ENCODE results near the gene CACNA1D.

The CACNA1D gene

DNA sequence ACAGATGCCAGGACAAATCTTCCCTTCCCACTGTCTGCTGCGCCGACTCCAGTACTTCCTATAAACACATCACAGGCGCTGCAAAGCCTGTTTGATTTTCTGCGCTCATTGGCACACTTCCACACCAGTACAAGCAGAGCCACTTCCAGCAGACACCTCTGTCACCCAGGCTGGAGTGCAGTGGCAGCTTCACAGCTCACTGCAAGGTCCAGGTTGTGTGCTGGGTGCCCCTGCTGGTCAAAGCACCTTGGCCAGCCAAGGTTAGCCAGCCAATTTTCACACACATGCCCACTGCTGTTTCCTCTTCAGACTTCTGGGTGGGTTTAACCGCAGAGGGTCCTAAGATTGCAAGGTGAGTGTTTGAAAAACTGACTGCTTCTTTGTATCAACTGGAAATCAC is 346.9 kb downstream of the CACNA1D start:
- Mint-ChIP-seq H3K36me3 (no peaks in the 10 kb centered on the region), H3K4me3 (no peak overlapping the region), H3K4me1 (no peaks in the 10 kb centered on the region), H3K27me3 (peaks cover 24% of the 10 kb centered on the region), H3K9me3 (no peaks in the 10 kb centered on the region), H3K27ac (no peak overlapping the region)

- H3K36me3 Mint-ChIP-seq, result no peaks in the 10 kb centered on the region
- H3K4me1 Mint-ChIP-seq, result peaks cover 5% of the 10 kb centered on the region
- H3K4me3 Mint-ChIP-seq, result no peak overlapping the region
- peaks cover 31% of the 10 kb centered on the region for H3K27me3 Mint-ChIP-seq
- no peaks in the 10 kb centered on the region for H3K9me3 Mint-ChIP-seq
- H3K27ac Mint-ChIP-seq, result no peak overlapping the region
These were observed 348.2 kb downstream of the CACNA1D start for GRCh38 chr3:53842436-53843194.

DNA sequence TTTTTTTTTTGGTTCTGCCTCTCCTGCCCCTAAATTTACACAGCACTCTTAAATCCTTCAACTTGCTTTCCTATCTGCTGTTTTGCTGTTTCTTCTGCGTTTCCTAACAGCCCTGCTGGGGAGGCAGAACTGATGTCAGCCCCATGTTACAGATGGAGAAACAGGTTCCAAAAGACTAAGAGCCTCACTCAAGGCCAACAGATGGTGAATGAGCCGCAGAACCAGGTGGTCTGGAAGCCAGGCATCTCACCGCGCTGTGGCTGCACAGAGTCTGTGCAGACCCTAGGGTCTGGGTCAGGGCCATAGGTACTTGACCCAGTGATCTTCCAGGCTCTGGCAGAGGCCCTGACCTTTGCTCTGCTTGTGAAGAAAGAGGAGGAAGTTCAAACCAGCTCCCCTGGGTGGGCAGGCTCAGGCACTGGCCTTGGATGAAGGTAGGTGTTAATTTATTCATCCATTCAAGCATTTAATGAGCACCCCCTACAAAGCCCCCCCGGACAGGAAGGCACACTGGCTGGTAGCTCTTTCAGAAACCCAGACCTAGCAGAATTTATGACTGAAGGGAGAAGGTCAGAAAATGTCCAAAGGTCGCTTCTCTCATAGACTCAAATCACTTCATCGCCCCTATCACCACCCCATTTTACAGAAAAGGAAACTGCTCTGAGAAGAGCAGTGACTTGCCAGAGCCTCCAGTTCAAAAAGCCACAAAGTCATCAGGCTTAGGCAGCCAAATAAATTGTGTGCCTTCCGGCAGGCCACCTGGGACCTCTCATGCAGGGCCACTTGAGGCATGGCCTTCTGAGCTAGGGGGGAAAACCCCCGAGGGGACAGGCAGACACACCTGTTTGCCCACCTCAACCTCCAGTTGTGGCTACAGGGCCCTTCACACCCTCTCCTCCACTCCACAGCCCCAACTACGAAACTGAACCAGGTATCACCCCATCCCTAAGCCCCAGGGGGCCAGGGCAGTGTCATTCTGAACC is 349.1 kb downstream of the CACNA1D start:
- no peak overlapping the region for H3K27ac Mint-ChIP-seq

GRCh38 chr3:53844262-53845102 is 350.1 kb downstream of the CACNA1D start:
- H3K27me3 Mint-ChIP-seq, result peaks cover 37% of the 10 kb centered on the region
- no peaks in the 10 kb centered on the region for H3K36me3 Mint-ChIP-seq
- H3K27ac Mint-ChIP-seq, result no peak overlapping the region
- peak overlapping the region; percentile 52 for H3K4me3 Mint-ChIP-seq
- H3K4me1 Mint-ChIP-seq, result peaks cover 5% of the 10 kb centered on the region
- no peaks in the 10 kb centered on the region for H3K9me3 Mint-ChIP-seq

More for the DNA sequence above, 349.1 kb downstream of the CACNA1D start:
- Mint-ChIP-seq H3K27me3 (peaks cover 32% of the 10 kb centered on the region), H3K9me3 (no peaks in the 10 kb centered on the region), H3K4me3 (no peak overlapping the region), H3K4me1 (peaks cover 5% of the 10 kb centered on the region), H3K36me3 (no peaks in the 10 kb centered on the region)

DNA sequence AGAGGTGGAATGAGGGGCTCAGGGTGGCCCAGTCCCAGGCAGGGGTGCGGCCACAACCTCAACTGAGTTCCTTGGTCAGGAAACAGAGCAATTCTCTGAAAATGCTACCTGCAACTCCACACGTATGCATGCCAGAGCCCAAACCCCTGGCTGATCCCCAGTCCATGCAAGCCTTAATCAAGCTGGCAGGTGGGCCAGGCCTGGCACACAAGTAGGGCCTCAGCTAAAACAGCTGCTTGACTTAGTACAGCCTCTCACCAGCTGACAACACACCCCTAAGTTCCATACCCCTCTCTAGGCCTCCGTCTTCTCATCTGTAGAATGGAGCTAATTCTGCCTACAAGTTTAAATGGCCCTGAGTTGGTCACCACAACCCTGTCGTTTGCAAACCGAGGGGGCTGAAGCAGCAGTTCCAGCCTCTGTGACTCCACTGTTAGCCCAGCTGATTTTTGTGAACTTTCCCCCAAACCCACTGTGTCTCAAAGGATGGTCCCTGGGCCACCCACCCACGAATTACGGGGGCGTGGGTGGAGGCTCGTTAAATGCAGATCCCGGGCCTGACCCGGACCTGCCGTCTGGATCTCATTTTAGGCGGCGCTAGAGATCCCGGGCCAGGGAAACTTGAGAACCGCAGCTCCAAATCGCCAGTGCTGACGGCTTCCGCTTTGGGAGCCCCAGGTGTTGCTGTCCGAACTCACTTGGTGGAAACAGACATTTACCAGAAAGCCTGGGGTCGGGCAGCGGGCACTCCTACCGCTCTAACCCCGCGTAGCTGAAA is 350.9 kb downstream of the CACNA1D start:
- Mint-ChIP-seq H3K9me3 (no peaks in the 10 kb centered on the region), H3K27me3 (peaks cover 37% of the 10 kb centered on the region), H3K4me3 (peak overlapping the region; percentile 52), H3K4me1 (peaks cover 5% of the 10 kb centered on the region), H3K36me3 (no peaks in the 10 kb centered on the region), H3K27ac (no peak overlapping the region)

- no peaks in the 10 kb centered on the region for H3K9me3 Mint-ChIP-seq
- peaks cover 5% of the 10 kb centered on the region for H3K4me1 Mint-ChIP-seq
- H3K4me3 Mint-ChIP-seq, result peak overlapping the region; percentile 44
- no peak overlapping the region for H3K27ac Mint-ChIP-seq
- no peaks in the 10 kb centered on the region for H3K36me3 Mint-ChIP-seq
- H3K27me3 Mint-ChIP-seq, result peaks cover 37% of the 10 kb centered on the region
These were observed 351.4 kb downstream of the CACNA1D start for GRCh38 chr3:53845881-53846133.

DNA sequence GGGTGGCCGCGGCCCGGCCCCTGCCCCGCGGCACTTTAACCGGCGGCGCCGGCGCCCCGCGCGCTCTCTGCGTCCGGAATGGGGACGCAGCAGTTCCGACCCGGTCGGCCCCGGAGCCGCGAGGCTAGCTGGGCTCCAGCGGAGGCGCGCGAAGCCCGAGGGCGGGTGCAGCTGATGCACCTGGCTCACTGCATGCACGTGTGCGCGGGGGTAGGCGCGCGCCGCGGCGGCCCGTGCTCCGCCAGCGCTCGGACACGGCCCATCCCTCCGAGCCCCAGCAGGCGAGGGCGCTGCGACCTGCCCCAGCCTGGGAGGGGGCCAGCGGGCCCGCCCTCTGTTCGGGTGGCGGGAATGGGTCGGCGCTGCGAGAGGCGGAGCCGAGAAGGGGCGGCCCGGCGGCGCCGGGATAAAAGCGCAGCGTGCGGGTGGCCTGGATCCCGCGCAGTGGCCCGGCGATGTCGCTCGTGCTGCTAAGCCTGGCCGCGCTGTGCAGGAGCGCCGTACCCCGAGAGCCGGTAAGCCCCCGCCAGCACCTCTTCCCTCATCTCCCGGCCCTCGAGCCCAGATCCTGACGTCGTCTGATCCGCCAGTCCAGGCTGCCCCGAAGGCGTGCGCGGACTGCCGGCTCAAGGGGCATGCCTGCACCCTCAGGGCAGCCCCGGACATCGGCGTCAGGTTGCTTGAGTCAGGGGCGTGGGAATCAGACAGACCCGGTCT is 351.9 kb downstream of the CACNA1D start, which contains the start of the genes CHDH and IL17RB:
TSS of gene CHDH (minus strand) at position 286 of the 717 bp plus-strand sequence. CDS start 22,411 bp downstream, outside the sequence.
TSS of gene IL17RB (plus strand) at position 435 of the 717 bp plus-strand sequence. CDS start at position 456, 21 bp downstream.
- H3K4me1 Mint-ChIP-seq, result peaks cover 5% of the 10 kb centered on the region
- peaks cover 37% of the 10 kb centered on the region for H3K27me3 Mint-ChIP-seq
- H3K36me3 Mint-ChIP-seq, result no peaks in the 10 kb centered on the region
- H3K27ac Mint-ChIP-seq, result no peak within 1 kb of the TSS
- H3K9me3 Mint-ChIP-seq, result no peaks in the 10 kb centered on the region
- H3K4me3 Mint-ChIP-seq, result peak within 1 kb of the TSS; percentile 70

GRCh38 chr3:53846851-53847155 is 352.4 kb downstream of the CACNA1D start:
- H3K4me3 Mint-ChIP-seq, result peak overlapping the region; percentile 70
- H3K9me3 Mint-ChIP-seq, result no peaks in the 10 kb centered on the region
- H3K4me1 Mint-ChIP-seq, result peaks cover 5% of the 10 kb centered on the region
- H3K36me3 Mint-ChIP-seq, result no peaks in the 10 kb centered on the region
- no peak overlapping the region for H3K27ac Mint-ChIP-seq
- peaks cover 38% of the 10 kb centered on the region for H3K27me3 Mint-ChIP-seq

DNA sequence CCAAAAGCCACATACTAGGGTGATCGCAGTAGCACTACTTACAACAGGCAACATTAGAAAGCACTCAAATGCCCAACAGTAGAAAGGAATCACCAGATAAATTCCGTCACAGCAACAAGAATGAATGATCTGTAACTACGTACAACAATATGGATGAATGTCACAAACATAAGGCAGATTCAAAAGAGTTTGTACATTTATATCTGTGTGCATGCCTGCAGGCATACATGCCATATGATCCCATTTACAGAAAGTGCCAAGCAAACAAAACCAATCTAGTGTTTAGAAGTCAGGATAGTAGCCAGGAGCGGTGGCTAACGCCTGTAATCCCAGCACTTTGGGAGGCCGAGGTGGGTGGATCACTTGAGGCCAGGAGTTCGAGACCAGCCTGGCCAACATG is 355.5 kb downstream of the CACNA1D start:
- H3K36me3 Mint-ChIP-seq, result no peaks in the 10 kb centered on the region
- H3K4me3 Mint-ChIP-seq, result no peak overlapping the region
- no peaks in the 10 kb centered on the region for H3K9me3 Mint-ChIP-seq
- peaks cover 5% of the 10 kb centered on the region for H3K4me1 Mint-ChIP-seq
- H3K27ac Mint-ChIP-seq, result no peak overlapping the region
- H3K27me3 Mint-ChIP-seq, result peaks cover 18% of the 10 kb centered on the region

DNA sequence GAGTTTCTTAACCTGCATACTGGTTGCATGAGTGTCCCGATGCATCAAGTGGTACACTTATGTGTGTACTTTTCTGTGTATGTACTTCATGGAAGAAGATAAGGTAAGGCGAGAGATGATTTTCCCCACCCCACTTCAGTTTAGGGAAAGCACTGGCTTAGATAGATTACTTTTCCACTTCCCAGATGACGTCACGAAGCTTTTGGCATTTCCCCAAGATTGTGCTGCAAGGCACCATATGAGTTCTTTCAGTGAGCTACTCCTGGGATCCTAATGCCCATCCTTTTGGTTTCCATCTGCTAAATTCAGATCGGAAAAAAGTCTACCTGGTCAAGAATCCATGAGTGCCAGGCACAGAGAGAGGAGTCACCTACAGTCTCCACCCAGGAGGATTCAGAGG is 356.5 kb downstream of the CACNA1D start:
- peaks cover 16% of the 10 kb centered on the region for H3K27me3 Mint-ChIP-seq
- H3K36me3 Mint-ChIP-seq, result no peaks in the 10 kb centered on the region
- H3K9me3 Mint-ChIP-seq, result no peaks in the 10 kb centered on the region
- H3K27ac Mint-ChIP-seq, result no peak overlapping the region
- no peak overlapping the region for H3K4me3 Mint-ChIP-seq
- H3K4me1 Mint-ChIP-seq, result peaks cover 5% of the 10 kb centered on the region

- Mint-ChIP-seq H3K27me3 (no peaks in the 10 kb centered on the region), H3K4me1 (no peaks in the 10 kb centered on the region), H3K36me3 (peaks cover 7% of the 10 kb centered on the region), H3K27ac (no peak overlapping the region), H3K9me3 (no peaks in the 10 kb centered on the region), H3K4me3 (no peak overlapping the region)
These were observed 362.6 kb downstream of the CACNA1D start for GRCh38 chr3:53856964-53857363.

DNA sequence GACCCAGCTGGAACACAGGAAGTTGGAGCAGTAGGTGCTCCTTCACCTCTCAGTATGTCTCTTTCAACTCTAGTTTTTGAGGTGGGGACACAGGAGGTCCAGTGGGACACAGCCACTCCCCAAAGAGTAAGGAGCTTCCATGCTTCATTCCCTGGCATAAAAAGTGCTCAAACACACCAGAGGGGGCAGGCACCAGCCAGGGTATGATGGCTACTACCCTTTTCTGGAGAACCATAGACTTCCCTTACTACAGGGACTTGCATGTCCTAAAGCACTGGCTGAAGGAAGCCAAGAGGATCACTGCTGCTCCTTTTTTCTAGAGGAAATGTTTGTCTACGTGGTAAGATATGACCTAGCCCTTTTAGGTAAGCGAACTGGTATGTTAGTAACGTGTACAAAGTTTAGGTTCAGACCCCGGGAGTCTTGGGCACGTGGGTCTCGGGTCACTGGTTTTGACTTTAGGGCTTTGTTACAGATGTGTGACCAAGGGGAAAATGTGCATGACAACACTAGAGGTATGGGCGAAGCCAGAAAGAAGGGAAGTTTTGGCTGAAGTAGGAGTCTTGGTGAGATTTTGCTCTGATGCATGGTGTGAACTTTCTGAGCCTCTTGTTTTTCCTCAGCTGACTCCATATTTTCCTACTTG is 363.8 kb downstream of the CACNA1D start:
- Mint-ChIP-seq H3K36me3 (peaks cover 10% of the 10 kb centered on the region), H3K4me3 (no peak overlapping the region), H3K9me3 (no peaks in the 10 kb centered on the region), H3K4me1 (no peaks in the 10 kb centered on the region), H3K27me3 (no peaks in the 10 kb centered on the region), H3K27ac (no peak overlapping the region)

GRCh38 chr3:53859178-53859577 is 364.8 kb downstream of the CACNA1D start:
- Mint-ChIP-seq H3K4me3 (no peak overlapping the region), H3K27me3 (no peaks in the 10 kb centered on the region), H3K27ac (peak overlapping the region; percentile 8), H3K4me1 (no peaks in the 10 kb centered on the region), H3K36me3 (peaks cover 11% of the 10 kb centered on the region), H3K9me3 (no peaks in the 10 kb centered on the region)

DNA sequence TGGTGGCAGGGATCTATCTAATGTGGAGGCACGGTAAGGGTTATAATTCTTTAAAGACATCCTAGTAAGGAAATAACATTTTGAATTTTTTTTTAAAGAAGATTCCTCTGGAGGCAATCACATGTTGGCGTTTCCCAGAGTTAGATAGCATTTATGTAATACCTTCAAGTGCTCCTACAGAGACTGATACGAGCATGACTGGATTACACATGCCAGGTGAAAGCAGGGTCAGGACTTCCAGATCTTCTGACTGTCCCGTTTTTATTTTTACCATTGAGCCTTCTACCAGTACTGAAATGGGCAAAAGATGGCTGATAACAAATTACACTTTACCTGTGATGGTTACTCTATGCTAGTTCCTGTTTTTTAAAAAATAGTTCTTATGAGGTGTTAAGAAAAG is 365.8 kb downstream of the CACNA1D start:
- no peak overlapping the region for H3K27ac Mint-ChIP-seq
- H3K9me3 Mint-ChIP-seq, result no peaks in the 10 kb centered on the region
- peaks cover 14% of the 10 kb centered on the region for H3K36me3 Mint-ChIP-seq
- H3K27me3 Mint-ChIP-seq, result no peaks in the 10 kb centered on the region
- H3K4me3 Mint-ChIP-seq, result no peak overlapping the region
- H3K4me1 Mint-ChIP-seq, result no peaks in the 10 kb centered on the region

Data from activated naive CD4-positive, alpha-beta T cell treated with anti-CD3 and anti-CD28 coated beads, Interleukin-2, amount 50 U/mL, for 24 hours (primary cell).